HG02840 (cell line): ENCODE measurements around the gene PNPLA1.

ENCODE experiments used
- ATAC-seq: cut with Tn5 transposase; IDR thresholded peaks from one replicate; pipeline ENCODE4 v1.9.1; 2021; ENCODE audit warnings: mild to moderate bottlenecking, moderate library complexity, moderate number of reproducible peaks; ENCODE audit not compliant: unreplicated experiment, low FRiP score

Gene PNPLA1

GRCh38 chr6:36350681-36351571 is 81.1 kb downstream of the PNPLA1 start:
- ATAC-seq, result no peak

DNA sequence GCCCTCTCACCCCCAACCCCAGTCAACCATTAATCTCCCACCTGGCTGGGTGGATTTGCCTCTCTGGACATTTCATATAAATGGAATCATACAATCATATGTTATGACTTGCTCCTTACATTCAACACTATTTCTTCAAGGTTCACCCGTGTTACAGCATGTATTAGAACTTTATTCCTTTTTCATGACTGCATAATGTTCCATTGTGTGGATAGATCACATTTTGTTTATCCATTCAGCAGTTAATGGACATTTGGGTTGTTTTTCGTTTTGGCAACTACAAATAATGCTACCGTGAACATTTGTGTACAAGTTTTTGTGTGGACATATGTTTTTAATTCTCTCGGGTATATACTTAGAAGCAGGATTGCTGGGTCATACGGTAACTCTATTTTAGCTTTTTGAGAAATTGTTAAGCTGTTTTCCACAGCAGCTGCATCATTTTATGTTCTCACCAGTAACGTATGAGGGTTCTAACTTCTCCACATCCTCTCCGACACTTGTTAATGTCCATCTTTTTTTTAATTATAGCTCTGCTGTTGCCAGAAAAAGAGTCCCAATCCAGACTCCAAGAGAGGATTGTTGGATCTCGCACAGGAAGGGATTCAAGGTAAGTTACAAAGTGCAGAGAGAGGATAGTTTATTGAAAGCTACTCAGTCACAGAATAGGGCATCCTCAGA is 82.8 kb downstream of the PNPLA1 start:
- ATAC-seq, result no peak

- ATAC-seq, result no peak
Measured at GRCh38 chr6:36353411-36353915, 83.6 kb downstream of the PNPLA1 start.

DNA sequence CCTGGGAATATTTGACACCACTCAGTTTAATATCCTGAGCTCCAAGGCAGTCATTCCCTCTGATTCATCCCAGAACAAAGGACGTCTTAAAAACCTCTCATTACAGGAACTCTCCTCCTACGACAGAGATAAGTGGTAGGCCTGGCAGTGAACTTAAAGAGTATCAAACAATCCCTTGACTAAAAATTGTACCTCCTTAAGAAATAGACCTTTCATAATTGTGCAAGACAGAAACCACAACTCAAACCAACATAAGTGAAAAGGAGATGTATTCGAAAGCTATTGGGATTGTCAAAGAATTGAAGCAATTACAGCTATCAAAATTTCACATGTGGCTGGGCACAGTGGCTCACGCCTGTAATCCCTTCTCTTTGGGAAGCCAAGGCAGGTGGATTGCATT is 86.0 kb downstream of the PNPLA1 start:
- no peak for ATAC-seq

DNA sequence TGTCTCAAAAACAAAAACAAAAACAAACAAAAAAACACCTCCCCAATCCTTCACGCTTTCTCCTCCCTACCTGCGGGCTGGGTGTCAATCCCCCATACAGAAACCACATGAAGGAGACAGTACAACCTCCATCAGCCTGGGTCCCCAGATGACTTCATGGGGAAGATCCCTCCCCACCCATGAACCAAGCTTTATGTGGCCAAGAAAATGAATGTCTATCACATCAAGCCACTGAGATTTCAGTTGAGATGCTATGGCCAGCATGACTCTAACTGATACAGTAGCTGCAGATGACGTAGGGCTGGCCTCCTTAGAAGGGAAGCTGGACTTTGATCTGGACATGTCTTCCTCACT is 88.0 kb downstream of the PNPLA1 start:
- no peak for ATAC-seq
